ENCODE results near the gene ZC3H10.

The ZC3H10 gene

DNA sequence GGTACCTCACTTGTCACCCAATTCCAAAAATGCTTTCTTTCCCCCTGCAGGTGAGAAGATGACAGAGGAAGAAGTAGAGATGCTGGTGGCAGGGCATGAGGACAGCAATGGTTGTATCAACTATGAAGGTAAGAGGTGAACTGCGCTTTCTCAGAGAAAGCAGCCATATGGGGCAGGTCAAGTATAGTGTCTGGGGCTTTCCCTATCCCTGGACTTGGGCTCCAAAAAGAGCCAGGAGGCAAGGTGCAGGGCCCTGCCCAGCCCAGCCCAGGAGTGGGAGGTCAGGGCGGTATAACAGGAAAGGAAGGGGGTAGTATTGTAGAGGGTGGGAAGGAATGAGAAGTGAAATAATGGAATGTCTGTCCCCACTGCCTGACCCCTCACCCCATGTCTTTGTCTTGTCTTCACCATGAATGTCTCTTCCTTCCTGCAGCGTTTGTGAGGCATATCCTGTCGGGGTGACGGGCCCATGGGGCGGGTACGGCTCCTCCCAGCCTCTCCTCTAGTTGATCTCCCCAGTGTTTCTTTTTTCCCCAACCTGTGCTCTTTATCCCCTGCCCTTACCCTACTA, 42.2 kb downstream of the ZC3H10 start:
- peak overlapping the region; percentile 86; the same call in 1 of the 2 replicates for H3K4me3 ChIP-seq (ENCODE audit: low read length)
- no peak for TF ChIP-seq ZNF274 (IDR thresholded peaks at IDR 0.05; ENCODE audit: low read depth, low read length)

DNA sequence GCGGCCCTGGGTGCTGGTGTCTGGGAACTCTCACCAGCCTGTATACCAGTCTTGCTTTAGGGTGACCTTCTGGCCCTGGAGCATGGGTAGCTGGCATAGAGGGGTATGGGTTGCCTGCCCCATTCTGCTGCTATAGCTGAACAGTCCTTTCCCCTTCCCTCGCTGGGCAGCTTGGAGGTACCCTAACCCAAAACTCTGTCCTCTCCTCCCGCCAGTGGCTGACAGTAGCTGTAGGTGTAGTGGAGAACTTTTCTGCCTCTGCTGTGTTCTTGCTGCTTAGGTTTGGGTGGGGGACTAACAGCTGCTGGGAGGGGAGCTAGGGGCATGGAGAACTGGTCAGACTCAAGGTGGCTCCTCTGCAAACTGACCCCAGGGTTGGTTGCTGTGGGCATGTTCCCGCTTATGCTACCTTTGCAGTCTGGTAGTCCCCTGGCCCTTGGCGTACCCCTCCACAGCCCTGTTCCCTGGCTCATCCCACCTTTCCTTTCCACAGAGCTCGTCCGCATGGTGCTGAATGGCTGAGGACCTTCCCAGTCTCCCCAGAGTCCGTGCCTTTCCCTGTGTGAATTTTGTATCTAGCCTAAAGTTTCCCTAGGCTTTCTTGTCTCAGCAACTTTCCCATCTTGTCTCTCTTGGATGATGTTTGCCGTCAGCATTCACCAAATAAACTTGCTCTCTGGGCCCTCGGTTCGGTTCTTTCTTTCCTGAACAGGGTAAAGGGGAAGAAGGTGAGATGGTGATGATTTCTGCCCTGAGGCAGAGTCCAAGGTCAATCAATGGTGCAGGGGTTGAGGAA, 43.0 kb downstream of the ZC3H10 start:
- H3K4me3 ChIP-seq (ENCODE audit: low read length): no peak overlapping the region; the same call in 1 of the 2 replicates
- no peak for TF ChIP-seq ZNF274 (IDR thresholded peaks at IDR 0.05; ENCODE audit: low read depth, low read length)

DNA sequence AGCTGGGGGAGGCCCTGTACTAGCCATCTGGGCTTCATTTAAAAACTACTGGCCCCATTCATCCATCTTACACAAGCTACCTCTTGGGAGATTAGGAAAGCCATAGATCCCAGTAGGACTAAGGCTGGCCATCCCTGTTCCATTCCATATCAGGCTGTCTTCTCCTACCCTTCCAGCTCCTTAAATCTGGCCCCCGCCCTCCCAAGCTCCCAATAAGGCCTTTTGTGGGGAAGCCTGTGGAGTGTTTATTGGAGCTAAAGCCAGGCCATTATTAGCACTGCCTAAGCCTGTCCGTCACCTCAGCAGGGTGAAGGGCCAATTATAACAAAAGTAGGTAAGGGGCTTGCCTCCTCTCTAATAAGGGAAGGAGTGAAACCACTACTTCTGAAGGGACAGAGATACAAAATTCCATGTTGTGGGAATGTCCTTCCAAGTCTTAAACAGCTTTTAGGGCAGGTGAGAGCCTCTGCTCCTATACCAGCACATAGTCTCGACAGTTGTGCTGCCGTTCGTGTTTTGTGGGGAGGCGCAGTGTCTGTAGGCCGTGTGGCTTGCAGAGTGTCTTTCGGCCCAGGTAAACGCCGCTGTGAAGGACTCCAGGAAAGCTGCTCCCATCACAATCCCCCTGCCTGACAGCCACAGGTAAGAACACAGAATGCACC, 43.8 kb downstream of the ZC3H10 start:
- no peak overlapping the region for H3K4me3 ChIP-seq (ENCODE audit: low read length)
- TF ChIP-seq ZNF274 (IDR thresholded peaks at IDR 0.05; ENCODE audit: low read depth, low read length): no peak

DNA sequence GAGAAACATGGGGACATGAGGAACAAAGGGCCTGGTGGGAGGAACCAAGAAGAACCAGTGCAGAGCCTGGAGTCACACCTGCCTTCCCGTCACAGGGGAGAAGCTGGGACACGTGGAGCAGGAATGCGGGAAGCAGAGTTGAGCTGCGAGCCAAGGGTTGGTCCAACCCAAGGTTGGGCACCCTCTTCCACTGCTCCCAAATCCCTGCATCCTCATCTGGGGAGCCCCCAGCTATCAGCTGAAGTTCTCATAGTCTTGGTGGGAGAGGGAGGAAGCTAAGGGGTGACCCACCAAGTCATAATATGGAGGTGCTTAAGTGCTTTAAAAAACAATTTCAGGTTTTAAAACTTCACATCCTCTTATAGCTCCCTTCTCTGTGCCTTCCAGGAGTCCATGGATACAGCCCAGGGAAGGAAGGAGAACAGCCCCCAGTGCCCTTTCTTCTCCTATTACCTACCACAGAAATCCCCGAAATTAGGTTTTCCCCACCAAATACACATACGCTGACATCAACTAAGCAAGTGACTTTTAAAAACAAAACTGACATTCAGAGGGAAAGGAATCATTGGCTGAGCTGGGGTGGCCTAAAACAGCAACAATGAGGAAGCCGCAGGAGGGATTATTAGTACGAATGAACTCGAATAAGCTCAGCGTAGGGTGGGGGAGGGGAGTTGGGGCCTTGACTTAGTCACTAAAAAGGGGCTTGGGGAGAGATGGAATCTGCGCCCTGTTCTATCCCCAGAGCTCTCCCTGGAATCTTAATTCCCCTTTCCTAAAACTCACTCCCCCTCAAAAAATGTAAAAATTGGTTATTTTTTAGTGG, 44.6 kb downstream of the ZC3H10 start:
- H3K4me3 ChIP-seq (ENCODE audit: low read length): no peak overlapping the region
- TF ChIP-seq ZNF274 (IDR thresholded peaks at IDR 0.05; ENCODE audit: low read depth, low read length): no peak

DNA sequence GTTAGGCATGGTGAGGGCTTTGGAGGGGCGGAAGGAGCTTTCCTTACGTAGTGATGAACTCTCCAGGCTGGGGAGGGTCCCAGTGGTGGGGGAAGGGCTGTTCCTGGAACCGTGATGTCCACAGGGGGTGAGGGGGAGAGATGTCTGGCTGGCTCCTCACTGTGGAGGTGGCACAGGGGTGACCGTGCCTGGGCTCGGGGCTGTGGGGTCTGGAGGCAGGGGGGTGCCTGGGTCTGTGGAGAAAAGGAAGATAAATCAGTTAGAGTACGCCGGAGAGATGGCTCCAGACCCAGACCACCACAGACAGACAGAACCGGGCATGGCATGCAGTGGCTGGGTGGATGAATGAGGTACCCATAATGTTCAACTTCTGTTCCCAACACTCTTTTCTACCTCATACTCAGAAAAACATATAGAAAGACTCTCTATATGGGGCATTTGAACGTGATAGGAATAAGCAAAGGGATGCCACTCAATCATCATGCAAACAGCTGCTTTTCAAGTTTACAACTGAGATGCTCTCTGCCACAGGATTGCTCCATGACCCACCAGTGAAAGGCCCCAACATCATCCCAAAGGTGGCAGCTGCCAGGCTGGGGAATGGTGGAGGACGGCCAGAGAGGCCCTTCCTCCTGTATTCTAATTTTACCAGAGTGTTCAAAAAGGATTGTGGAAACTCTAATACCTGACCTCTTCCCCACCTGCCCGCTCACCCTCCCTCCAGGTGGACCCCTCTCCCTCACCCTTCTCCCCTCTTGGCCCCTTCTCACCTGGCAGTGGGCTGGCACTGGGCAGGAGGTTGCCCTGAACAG, 45.7 kb downstream of the ZC3H10 start:
- no peak overlapping the region for H3K4me3 ChIP-seq (ENCODE audit: low read length)
- TF ChIP-seq ZNF274 (IDR thresholded peaks at IDR 0.05; ENCODE audit: low read depth, low read length): no peak

DNA sequence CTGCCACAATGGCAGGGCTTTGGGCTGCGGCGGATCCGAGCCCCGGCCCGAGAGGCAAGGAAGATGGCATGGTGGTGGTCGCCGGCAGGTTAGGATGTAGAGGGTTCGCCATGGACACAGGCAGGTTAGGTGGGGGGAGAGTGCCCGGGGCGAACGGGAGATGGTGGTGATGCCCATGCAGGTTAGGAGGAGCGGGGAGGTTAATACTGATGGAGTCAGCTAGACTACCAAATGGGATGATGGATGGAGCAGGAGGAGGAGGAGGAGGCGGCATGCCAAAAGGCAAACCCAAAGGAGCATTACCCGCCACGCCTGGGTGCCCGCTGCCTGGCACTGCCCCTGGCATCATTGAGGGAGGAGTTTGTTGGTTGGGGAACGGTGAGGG, 46.3 kb downstream of the ZC3H10 start:
- no peak for TF ChIP-seq ZNF274 (IDR thresholded peaks at IDR 0.05; ENCODE audit: low read depth, low read length)
- H3K4me3 ChIP-seq (ENCODE audit: low read length): no peak overlapping the region

DNA sequence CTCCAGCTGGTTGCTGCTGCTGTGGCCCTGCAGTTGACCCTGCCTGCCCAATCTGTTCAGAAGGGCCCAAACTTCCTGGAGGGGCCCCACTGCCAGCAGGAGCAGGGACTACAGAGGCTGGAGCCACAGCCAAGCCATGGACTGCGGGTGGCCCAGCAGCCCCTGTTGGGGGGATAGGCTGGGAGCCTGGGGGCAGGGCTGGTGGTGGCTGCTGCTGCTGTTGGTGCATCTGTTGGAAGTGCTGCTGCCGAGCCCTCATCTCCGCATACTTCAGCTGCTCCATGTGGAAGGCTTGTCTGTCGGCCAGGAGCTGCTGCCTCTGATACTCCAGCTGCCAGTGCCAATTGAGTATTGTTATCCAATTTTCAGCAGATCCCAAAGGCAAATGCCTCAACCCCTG, 47.3 kb downstream of the ZC3H10 start:
- no peak for TF ChIP-seq ZNF274 (IDR thresholded peaks at IDR 0.05; ENCODE audit: low read depth, low read length)
- no peak overlapping the region for H3K4me3 ChIP-seq (ENCODE audit: low read length)

DNA sequence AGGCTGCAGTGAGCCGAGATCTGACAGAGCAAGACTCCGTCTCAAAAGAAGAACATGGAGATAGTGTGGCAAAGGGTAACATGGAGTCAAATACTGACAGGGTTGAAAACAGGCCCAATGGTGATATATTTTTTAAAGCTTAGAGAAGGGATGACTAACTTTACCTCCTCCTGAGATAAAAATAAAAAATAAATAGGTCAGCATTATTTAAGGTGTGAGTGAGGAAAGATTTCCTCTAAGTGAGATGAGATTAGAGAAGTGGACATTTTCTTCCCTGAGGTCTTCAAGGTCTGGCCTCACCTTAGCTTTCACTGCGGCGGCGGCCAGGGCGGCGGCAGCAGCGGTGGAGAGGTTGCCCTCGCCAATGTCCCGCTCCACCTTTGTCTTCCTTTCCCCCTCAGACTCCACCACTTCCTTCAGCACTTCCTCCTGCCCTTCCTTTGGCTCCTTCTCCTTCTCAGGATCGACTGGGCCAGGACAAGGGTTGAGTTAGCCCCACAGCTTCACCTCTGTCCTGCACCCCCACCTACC, 51.2 kb downstream of the ZC3H10 start:
- no peak for TF ChIP-seq ZNF274 (IDR thresholded peaks at IDR 0.05; ENCODE audit: low read depth, low read length)
- H3K4me3 ChIP-seq (ENCODE audit: low read length): no peak overlapping the region

DNA sequence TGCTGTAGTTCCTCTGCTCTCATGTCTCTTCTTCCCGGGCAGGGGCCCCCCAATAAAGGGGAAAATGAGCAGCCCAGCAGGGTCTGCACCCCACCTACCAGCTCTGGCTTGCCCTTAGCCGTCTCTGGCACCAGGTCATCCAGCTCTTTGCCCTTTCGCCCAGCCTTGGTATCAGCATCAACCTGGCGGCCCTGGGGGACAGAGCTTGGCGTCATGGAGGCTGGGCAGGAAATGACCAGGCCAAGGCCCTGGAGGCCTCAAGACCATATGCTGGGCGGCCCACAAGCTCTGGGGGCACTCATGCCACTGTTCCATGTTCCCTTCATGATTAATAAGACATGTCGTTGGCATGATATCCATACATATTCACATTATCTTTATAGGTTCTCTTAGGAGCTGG, 54.8 kb downstream of the ZC3H10 start:
- no peak overlapping the region for H3K4me3 ChIP-seq (ENCODE audit: low read length)
- no peak for TF ChIP-seq ZNF274 (IDR thresholded peaks at IDR 0.05; ENCODE audit: low read depth, low read length)
